ENCODE measurements around the gene ZNF879.

The ZNF879 gene

DNA sequence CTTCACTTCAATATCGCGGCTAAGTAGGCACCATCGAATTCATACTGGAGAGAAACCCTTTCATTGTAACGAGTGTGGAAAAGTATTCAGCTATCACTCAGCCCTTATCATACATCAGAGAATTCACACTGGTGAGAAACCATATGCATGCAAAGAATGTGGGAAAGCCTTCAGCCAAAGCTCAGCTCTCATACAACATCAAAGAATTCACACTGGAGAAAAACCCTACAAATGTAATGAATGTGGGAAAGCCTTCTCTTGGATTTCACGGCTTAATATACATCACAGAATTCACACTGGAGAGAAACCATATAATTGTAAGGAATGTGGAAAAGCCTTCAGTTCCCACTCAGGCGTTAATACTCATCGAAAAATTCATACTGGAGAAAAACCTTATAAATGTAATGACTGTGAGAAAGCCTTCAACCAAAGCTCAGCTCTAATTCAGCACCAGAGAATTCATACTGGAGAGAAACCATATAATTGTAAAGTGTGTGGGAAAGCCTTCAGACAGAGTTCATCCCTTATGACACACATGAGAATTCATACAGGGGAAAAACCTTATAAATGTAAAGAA is 9.5 kb downstream of the ZNF879 start:
- DNase-seq, result no peak

DNA sequence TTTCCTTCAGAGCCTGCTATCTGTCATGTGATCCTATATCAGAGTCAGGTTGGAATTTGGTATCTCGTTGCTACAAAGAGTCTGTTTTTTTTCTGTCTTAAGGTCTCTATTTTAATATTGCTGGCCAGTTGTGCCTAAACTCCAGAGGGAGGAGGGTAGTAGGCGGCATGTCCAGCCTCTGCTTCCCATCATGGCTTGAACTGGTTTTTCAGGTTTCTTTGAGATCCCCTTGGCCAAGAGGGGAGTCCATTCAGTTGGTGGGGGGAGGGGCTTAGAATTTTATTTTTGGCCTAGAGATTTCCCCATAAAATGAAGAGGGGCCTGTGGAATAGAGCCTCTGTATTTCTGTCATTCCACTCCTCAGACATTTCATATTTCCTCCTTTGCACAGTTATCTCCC is 21.2 kb downstream of the ZNF879 start:
- DNase-seq, result no peak

DNA sequence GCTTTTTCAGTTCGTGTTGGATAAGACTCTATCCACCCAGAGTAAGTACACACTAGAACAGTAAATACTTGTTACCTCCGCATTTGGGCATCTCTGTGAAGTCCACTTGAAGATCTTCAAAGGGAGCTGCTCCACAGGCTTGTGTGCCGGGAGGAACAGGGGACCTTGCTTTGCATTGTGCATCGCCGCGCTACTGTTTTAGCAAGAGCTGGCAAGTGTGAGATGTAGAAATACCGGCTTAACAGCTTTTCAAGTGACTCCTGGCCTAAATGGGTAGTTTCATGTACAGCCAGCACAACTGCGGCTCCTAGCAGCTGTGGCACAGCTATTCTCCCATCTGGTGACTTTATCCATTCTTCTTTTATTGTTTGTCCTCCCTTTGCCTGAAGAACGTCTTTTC is 28.2 kb downstream of the ZNF879 start:
- no peak for DNase-seq

DNA sequence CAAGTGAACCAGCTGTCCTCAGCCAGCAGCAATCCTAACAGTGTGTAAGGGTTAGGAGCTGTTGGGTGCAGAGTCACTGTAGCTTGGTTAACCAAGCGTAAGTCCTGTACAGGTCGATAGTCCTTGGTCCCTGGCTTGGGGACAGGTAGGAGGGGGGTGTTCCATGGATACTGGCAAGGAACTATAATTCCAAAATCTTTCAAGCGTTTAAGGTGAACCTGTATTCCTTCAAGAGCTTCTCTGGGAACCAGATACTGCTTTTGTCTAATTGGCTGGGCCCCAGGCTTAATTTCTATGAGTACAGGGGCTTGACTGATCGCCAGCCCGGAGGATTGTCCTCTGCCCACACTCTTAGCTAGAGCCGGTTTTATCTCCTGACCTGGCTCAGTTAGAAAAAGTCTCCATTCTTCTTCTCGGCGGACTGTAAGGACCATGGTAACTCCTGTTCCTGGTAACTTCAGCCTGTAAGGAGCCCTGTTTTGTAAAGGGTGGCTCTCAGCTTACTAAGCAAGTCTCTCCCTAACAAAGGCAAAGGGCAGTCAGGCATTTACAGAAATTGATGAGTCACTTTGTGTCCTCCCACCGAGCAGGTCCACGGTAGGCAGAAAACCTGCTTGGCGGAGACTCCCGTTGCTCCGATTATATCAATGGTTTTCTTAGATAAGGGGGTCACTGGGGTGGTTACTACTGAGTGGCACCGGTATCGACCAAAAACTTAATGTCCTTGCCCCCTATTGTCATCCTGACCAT is 30.6 kb downstream of the ZNF879 start:
- DNase-seq, result no peak

DNA sequence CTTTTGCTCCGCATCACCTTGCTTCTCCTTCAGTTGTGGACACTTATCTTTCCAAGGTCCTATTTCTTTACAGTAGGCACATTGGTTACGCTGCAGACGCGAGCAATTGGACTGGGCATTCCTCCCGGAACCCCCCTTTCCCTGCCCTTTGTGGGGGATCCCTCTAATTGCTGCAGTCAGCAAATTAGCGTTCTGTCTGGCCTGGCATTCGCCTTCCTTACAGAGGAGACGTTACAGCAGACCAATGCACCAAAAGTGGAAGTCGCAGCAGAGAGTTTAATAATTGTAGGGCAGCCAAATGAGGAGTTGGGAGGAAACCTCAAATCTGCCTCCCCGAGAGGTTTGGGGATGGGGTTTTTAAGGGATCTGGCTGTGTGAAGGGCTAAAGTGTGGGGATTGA is 31.3 kb downstream of the ZNF879 start:
- DNase-seq, result no peak

DNA sequence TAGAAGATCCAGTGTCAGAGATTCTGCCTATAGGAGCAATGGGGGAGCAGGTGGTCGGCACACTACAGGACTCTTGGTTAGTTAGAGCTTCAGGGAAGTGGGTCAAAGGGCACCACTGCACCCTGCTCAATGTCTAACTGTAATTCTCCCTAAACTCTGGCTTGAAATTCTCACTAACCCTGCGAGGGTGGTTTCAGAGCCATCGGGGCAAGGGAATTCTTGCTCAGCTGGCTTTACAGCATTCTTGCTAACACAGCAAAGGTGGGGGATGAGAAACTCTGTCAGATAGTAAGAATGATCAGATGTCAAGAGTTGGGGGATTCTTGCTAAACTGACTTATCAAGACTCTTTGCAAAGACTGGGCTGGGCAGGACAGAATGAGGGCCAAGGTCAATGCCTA is 31.8 kb downstream of the ZNF879 start:
- DNase-seq, result no peak

DNA sequence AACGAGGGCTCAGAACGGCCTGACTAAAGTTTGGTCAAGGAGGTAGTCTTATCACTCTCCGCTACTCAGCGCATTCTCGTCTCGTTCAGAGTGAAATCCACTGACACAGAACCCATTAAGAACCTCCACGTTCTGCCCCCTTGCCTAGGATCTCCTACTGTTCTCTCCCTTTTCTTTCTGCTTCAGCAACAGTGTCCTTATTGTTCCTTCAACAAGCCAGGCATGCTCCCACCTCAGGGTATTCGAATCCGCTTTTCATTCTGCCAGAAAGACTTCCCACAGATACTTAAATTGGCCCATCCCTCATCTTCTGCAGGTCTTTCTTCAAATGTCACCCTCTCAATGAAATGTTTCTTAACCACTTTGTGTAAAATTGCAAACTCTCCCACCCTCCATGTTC is 32.2 kb downstream of the ZNF879 start:
- DNase-seq, result no peak

DNA sequence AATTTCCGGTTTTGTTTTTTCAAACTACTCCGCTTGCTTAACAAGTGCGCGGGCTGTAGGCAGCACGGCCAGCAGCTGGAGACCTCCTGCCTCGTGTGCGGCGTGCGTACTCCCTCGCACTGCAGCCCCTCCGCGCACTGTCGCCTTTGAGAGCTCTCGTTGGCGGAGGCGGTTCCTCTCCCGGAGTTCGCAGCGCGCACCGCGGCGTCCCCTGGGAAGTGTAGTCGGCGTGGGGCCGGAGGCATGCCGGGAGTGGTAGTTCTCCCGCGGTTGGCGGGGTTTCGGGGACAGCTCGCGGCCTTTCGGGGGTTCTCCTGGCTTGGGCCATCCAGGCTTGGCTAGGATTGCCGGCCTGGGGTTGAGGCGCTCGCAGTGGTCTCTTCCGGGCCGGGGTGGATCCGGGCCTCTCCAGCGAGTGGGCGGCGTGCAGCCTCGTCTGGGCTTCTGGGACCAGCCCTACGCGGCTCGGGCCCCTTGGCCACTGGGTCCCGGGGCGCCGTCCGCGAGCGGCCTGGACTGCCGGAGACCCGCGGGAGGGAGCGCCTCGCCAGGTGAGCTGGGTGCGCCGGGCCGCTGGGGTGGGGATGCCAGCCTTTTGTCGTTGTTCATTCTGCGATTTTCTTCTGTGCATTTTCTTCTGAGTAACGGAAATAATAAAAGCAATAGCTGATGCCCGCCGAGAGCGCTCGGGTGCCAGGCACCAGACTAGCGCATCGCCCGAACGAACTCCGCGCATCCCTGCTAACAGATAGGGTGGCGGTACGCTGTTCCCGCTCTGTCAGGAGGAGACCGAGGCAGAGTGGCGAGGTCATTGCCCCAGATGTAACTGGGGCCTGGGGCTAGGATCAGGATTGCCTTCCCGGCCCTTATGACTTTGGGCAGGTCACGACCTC is 36.8 kb downstream of the ZNF879 start, which contains the start of gene ZNF354C:
Gene ZNF354C, plus strand, starts transcription at position 258 of the 893 bp plus-strand sequence. CDS start 1,696 bp downstream, outside the sequence.
- no peak for DNase-seq

DNA sequence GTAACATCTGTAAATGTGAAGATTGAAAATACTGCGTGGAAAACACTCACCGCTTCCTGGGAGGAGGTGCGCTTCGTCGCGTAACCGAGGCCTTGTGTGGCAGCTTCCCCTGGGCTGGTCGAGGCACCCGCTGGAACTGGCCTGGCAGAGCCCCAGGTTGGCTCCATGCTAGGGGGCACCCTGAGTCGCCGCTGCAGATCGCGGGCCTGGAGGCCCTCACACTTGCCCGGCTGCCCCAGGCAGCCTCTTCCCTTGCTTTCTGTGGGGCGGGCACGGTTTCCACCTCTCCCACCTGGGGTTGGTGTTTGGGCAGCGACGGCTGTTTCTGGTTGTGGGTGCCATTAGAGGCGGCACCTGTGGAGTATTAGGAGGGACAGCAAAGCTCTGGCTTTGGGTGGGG is 37.4 kb downstream of the ZNF879 start:
- DNase-seq, result no peak

DNA sequence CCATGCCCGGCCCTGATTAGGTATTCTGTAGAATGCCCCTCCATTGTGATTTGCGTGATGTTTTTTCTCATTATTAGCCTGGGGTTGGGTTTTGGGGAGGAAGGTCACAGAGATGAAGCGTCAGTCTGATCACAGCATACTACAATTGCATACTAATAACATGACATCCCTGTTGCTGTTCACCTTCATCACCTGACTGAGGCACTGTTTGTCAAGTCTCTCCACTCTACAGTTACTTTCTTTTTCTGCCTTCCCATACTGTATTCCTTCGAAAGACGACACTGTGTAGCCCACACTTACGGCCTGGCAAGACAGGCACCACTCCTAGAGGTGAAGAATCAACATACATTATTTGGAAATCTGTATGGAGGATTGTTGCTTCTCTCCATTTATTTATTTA is 42.1 kb downstream of the ZNF879 start:
- no peak for DNase-seq

DNA sequence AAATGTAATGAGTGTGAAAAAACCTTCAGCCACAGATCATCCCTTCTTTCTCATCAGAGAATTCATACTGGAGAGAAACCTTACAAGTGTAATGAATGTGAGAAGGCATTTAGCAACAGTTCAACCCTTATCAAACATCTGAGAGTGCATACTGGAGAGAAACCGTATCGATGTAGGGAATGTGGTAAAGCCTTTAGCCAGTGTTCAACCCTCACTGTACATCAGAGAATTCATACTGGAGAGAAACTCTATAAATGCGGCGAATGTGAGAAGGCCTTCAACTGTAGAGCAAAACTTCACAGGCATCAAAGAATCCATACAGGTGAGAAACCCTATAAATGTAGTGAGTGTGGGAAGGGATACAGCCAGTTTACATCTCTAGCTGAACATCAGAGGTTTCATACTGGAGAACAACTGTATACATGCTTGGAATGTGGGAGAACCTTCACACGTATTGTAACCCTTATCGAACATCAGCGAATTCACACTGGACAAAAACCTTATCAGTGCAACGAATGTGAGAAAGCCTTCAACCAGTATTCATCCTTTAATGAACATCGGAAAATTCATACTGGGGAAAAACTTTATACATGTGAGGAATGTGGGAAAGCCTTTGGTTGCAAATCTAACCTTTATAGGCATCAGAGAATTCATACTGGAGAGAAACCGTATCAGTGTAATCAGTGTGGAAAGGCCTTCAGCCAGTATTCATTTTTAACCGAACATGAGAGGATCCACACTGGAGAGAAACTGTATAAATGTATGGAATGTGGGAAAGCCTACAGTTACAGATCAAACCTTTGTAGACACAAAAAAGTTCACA is 55.8 kb downstream of the ZNF879 start:
- no peak for DNase-seq

DNA sequence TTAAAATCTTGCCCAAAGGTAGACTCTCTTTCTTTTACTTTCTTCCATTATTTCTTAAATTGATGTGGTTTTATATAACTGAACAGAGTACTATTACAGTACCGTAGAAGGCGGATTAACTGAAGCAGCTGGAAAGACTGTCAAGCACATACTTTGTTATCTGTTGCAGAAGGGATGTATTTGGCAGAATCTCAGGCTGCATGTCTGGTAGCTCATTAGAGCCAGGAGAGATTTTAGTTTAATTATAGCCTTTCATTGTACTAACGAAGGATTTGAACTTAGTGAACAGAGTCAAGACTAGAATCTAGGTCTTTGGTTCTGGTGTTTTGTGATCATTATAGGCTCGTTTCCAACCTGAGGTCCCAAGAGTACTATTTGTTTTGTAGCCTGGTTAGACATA is 57.1 kb downstream of the ZNF879 start:
- DNase-seq, result no peak
